ENCODE results near the gene KCNQ1. TPM values are rescaled to one million over a fixed set of nuclear protein-coding genes. Genes with fewer than 3 reads are reported as not detected.

Gene KCNQ1
- total RNA-seq, 1 experiment from 2014 or later = 2.3 TPM

- DNase-seq = no peak
- H4K8ac ChIP-seq (replicated peaks; ENCODE audit: insufficient read length, low read depth, low read length) = no peak overlapping the region
- no peak for TF ChIP-seq CTCF (conservative IDR thresholded peaks at IDR 0.05)
- no peak overlapping the region for H2BK20ac ChIP-seq (ENCODE audit: low read depth, low read length, poor library complexity, severe bottlenecking)
- WGBS (ENCODE audit: extremely low coverage, insufficient read length, low lambda C conversion rate) = no CpG with 5 or more reads among the region's 27 CpGs
- H3K9me3 Mint-ChIP-seq = no peaks in the 10 kb centered on the region
- H4K91ac ChIP-seq (ENCODE audit: insufficient read length, low read depth, low read length) = no peak overlapping the region
- no peak overlapping the region for H2BK12ac ChIP-seq (ENCODE audit: insufficient read length, low read depth, low read length)
- H3T11ph ChIP-seq (ENCODE audit: low read length) = no peak overlapping the region
- H3K4me1 Mint-ChIP-seq = no peaks in the 10 kb centered on the region
- H3K27ac ChIP-seq (ENCODE audit: insufficient read length, low read depth, low read length) = no peak overlapping the region
- no peak overlapping the region for H3K4me2 ChIP-seq (ENCODE audit: insufficient read depth, insufficient read length, low read length)
- H3K36me3 Mint-ChIP-seq (ENCODE audit: insufficient read depth in 1 of 3, low read depth in 3 of 3) = no peaks in the 10 kb centered on the region
- no peak overlapping the region for H4K5ac ChIP-seq (ENCODE audit: insufficient read length, low read depth, low read length)
- H2BK120ac ChIP-seq (ENCODE audit: low read depth, low read length, poor library complexity, severe bottlenecking) = no peak overlapping the region
- no peak overlapping the region for H3K4ac ChIP-seq (ENCODE audit: low read depth, low read length)
- no peak overlapping the region for H3K23ac ChIP-seq (ENCODE audit: insufficient read length, low read depth, low read length)
- no peaks in the 10 kb centered on the region for H3K79me1 ChIP-seq (ENCODE audit: insufficient read depth, low read depth, low read length, poor library complexity, severe bottlenecking)
- no peaks in the 10 kb centered on the region for H4K20me1 ChIP-seq (ENCODE audit: control insufficient read depth, insufficient read depth, insufficient read length)
- H2AK5ac ChIP-seq (ENCODE audit: insufficient read length, low read length) = no peak overlapping the region
- 0 out of 7 replicates have a peak overlapping the region, but pooled peaks of 1 of the 3 experiments have one; percentile 22 for H3K27ac Mint-ChIP-seq
- no peaks in the 10 kb centered on the region for H3K4me1 ChIP-seq (ENCODE audit: insufficient read depth, low read length)
- H2AFZ ChIP-seq (ENCODE audit: low read length) = no peak overlapping the region
- H2BK15ac ChIP-seq (ENCODE audit: low read depth, low read length) = no peak overlapping the region
- H3K4me3 Mint-ChIP-seq = no peak overlapping the region
- H3K9me3 ChIP-seq (ENCODE audit: control insufficient read depth, low read depth, low read length) = no peaks in the 10 kb centered on the region
- H3K23me2 ChIP-seq (ENCODE audit: insufficient read length, low read depth, low read length, poor library complexity, severe bottlenecking) = no peaks in the 10 kb centered on the region
- H3K27me3 Mint-ChIP-seq (ENCODE audit: low read depth) = peaks cover 80% of the 10 kb centered on the region
- no peak overlapping the region for H3K18ac ChIP-seq (ENCODE audit: insufficient read length, low read depth, low read length)
- H3K14ac ChIP-seq (ENCODE audit: insufficient read depth, low read length) = no peak overlapping the region; the same call in 1 of the 2 replicates
- H3K79me2 ChIP-seq (ENCODE audit: insufficient read depth, low read length) = no peaks in the 10 kb centered on the region
- no peak overlapping the region for H3K56ac ChIP-seq (ENCODE audit: insufficient read length, low read depth, low read length)
- no peak overlapping the region for H3K9ac ChIP-seq (ENCODE audit: extremely low read depth, insufficient read length, low read length)
- H2BK5ac ChIP-seq (ENCODE audit: insufficient read length, low read length) = no peak overlapping the region
- peaks cover 16% of the 10 kb centered on the region; the same call in 1 of the 2 replicates for H3K27me3 ChIP-seq (ENCODE audit: insufficient read depth, low read length)
These were observed 66.9 kb downstream of the KCNQ1 start for GRCh38 chr11:2511421-2512369.

All from H9 (cell line).